Hair follicular keratinocyte (primary cell): Measurements from ENCODE around the gene GDAP2. TPM values are rescaled to one million over a fixed set of nuclear protein-coding genes. Genes with fewer than 3 reads are reported as not detected.

ENCODE experiments used
- total RNA-seq: library from RNA; depleted of rRNA; stranded (reverse); fragments of >200 nt; gene quantifications from 2 replicates; pipeline ENCODE4 v1.2.3, GENCODE V29; 2015

Gene GDAP2
- 10.8 and 11.9 TPM in 2 replicates for total RNA-seq

GRCh38 chr1:117929343-117930172 is at the start of gene GDAP2, which contains the start of gene WDR3:
GDAP2 (minus strand) TSS chr1:117929621; CDS start chr1:117920357, 9,264 bp downstream.
WDR3 (plus strand) TSS chr1:117929739; CDS start chr1:117933320, 3,581 bp downstream.

Other genes starting within 250 kb of the GDAP2 start
- gene WDR3, start 118 bp upstream of the GDAP2 start, total RNA-seq: 9.1 and 19.9 TPM in 2 replicates